Fibroblast of the aortic adventitia (primary cell): Measurements from ENCODE around the gene MARCHF2. TPM values are rescaled to one million over a fixed set of nuclear protein-coding genes. Genes with fewer than 3 reads are reported as not detected.

ENCODE experiments used
- DNase-seq: peaks from one replicate; pipeline ENCODE4 v3.0.0-alpha.2; 2010; ENCODE audit warnings: low read depth
- H3K4me3 ChIP-seq: 2 replicates; pipeline ENCODE4 v1.5.1; 2011; ENCODE audit warnings: low read depth, mild to moderate bottlenecking, control low read depth, low read length, moderate library complexity
- CTCF ChIP-seq: IDR thresholded peaks from 2 replicates; pipeline ENCODE4 v1.5.1; 2011; ENCODE audit warnings: mild to moderate bottlenecking, low read length, control low read depth, inconsistent platforms; ENCODE audit not compliant: insufficient read depth
- total RNA-seq: library from RNA; depleted of rRNA; stranded (reverse); fragments of >200 nt; gene quantifications from 2 replicates; pipeline ENCODE4 v1.2.3, GENCODE V29; 2012; ENCODE audit warnings: low replicate concordance

MARCHF2 gene
- total RNA-seq, 1 donor = 68.2 TPM

DNA sequence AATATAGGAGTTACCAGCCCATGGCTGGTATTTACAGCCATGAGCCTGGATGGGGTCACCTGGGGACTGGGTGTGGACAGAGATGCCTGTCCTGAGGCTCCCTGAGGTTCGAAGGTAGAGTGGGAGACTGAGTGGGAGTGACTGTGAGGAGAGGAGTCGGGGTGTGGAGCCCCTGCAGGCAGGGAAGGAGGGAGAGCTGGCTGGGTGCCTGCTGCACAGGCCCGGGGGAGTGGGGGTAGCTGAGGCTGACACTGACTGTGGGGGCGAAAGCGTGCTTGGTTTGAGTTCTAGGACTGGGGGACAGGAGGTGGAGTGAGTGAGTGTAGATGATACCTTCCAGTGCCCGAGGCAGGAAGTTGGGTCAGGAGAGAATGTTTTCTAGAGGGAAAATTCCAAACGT is 15.8 kb upstream of the MARCHF2 start:
- DNase-seq = no peak
- TF ChIP-seq CTCF = no peak

GRCh38 chr19:8397746-8398310 is 15.3 kb upstream of the MARCHF2 start:
- TF ChIP-seq CTCF = no peak
- no peak for DNase-seq
- no peak overlapping the region for H3K4me3 ChIP-seq

More for the DNA sequence above, 15.8 kb upstream of the MARCHF2 start:
- no peak overlapping the region for H3K4me3 ChIP-seq

DNA sequence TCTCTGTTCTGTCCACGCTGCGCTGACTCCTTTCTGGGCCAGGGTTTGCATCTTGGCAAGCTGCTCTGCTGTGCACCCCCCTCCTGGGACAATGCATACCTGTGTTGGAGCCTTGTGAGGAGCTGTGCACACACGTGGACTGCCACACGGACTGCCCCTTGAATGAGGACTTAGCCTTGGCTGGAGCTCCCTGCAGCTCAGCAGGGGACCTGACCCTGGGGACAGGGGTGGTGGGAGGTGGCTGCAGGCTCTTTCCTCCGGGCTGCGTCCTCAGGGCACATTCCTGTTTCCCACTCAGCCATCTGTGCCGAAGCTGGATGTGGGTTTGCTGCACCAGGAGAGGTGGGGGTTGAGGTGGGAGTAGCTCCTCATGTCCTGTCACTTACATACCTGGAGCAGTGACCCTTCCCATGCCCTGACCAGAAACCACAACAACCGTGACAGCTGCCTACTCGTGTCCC is 14.8 kb upstream of the MARCHF2 start:
- DNase-seq = no peak
- H3K4me3 ChIP-seq = no peak overlapping the region
- no peak for TF ChIP-seq CTCF

DNA sequence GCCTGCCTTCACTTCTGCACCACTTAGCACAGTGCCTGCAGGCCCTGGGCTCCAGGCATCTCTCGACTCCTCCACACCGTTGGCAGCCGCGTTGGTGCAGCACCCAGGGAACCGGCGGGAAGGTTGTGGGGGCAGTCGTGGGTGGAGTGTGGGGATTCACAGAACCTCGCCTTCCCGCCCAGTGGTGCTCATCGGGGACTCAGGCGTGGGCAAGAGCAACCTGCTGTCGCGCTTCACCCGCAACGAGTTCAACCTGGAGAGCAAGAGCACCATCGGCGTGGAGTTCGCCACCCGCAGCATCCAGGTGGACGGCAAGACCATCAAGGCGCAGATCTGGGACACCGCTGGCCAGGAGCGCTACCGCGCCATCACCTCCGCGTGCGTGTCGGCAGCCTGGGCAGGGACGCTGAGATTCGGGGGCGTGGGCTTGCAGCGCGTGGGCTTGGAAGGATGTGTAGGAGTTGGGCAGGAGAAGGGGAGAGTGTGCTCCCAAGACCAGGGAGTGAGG is 13.4 kb upstream of the MARCHF2 start:
- TF ChIP-seq CTCF = no peak
- H3K4me3 ChIP-seq = no peak overlapping the region
- no peak for DNase-seq

DNA sequence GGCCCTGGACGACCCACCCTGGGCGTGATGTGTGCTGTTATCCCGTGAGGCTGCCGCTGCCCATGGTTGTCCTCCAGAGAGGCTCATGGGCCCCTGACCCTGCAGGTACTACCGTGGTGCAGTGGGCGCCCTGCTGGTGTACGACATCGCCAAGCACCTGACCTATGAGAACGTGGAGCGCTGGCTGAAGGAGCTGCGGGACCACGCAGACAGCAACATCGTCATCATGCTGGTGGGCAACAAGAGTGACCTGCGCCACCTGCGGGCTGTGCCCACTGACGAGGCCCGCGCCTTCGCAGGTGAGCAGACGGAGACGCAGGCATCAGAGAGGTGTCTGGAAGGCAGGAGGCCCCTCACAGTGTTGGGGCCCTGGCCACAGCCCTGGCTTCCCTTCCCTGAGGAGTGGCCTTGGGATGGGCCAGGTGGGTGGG is 11.1 kb upstream of the MARCHF2 start:
- no peak for TF ChIP-seq CTCF
- DNase-seq = no peak
- no peak overlapping the region for H3K4me3 ChIP-seq

- TF ChIP-seq CTCF = no peak
- H3K4me3 ChIP-seq = no peak overlapping the region
- DNase-seq = no peak
These were observed 9.8 kb upstream of the MARCHF2 start for GRCh38 chr19:8403098-8403819.
